Astrocyte (in vitro differentiated cells and primary cell): ENCODE data around the gene TRIM63.
"Not testable (repeated sequence)": the region's sequence is repeated elsewhere in the genome, so short reads cannot be mapped to it uniquely, and the experiment has no call there.

Experiments
- EZH2 ChIP-seq: IDR thresholded peaks from 2 replicates; pipeline ENCODE4 v1.6.1; 2012; ENCODE audit warnings: mild to moderate bottlenecking, low read length, inconsistent platforms; ENCODE audit not compliant: insufficient read depth
- TF ChIP-seq, protein P1 (sequence below): IDR thresholded peaks from 2 replicates; pipeline ENCODE4 v1.5.1; 2011; ENCODE audit warnings: low read depth, mild to moderate bottlenecking, inconsistent platforms, low read length, moderate library complexity; ENCODE audit not compliant: insufficient read depth

DNA sequence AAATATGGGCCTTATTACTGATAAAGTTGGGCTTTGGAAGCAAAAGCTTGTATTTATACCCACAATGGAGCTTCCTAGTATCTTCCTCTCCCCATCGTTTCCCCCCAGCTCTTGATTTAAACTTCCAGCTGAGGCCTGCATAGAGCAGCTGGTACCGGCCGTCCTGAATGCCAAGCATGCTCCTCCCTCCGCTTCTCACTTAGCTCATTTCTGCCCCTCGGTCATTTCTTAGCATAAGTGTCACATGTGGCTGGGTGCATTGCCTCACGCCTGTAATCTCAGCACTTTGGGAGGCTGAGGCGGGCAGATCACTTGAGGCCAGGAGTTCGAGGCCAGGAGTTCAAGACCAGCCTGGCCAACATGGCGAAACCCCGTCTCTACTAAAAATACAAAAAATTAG is 32.8 kb upstream of the TRIM63 start:
- TF ChIP-seq, protein P1, sequence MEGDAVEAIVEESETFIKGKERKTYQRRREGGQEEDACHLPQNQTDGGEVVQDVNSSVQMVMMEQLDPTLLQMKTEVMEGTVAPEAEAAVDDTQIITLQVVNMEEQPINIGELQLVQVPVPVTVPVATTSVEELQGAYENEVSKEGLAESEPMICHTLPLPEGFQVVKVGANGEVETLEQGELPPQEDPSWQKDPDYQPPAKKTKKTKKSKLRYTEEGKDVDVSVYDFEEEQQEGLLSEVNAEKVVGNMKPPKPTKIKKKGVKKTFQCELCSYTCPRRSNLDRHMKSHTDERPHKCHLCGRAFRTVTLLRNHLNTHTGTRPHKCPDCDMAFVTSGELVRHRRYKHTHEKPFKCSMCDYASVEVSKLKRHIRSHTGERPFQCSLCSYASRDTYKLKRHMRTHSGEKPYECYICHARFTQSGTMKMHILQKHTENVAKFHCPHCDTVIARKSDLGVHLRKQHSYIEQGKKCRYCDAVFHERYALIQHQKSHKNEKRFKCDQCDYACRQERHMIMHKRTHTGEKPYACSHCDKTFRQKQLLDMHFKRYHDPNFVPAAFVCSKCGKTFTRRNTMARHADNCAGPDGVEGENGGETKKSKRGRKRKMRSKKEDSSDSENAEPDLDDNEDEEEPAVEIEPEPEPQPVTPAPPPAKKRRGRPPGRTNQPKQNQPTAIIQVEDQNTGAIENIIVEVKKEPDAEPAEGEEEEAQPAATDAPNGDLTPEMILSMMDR: not testable (repeated sequence)
- not testable (repeated sequence) for TF ChIP-seq EZH2
